ENCODE data around the gene CACNB4. TPM values are rescaled to one million over a fixed set of nuclear protein-coding genes. Genes with fewer than 3 reads are reported as not detected.

Gene CACNB4
- total and polyA plus RNA-seq, 9 of the 15 experiments (the other 6 are each of a cell fraction or from before 2014, with no cell fraction given): 0.01 to 0.20 (median 0.04) TPM; not detected in 1

- in situ Hi-C loops (cut with MboI) (no loop called here), intact Hi-C loops (cut with micrococcal nuclease) (no loop called here)
- WGBS (ENCODE audit: insufficient coverage, low coverage, missing lambda C conversion rate): under 1% methylated on average over 38 of the region's 38 CpGs
- Histone ChIP-seq H2AFZ (ENCODE audit: low read depth, low read length) (peak overlapping the region; percentile 84), H3K4me1 (replicated peaks in 1 of 2; ENCODE audit: control insufficient read depth in 2 of 2, insufficient read depth in 2 of 2, low read length in 2 of 2) (peaks cover 11 to 36% of the 10 kb centered on the region in 2 experiments), H4K20me1 (replicated peaks; ENCODE audit: control insufficient read depth, insufficient read depth, low read length) (peaks cover 12% of the 10 kb centered on the region), H3K9ac (ENCODE audit: insufficient read depth in 1 of 2, low read depth in 2 of 2, low read length in 2 of 2) (peak overlapping the region; percentile 91 to 95), H3K27ac (ENCODE audit: extremely low read depth, low read depth, low read length) (peak overlapping the region; percentile 75), H3K79me2 (ENCODE audit: control insufficient read depth, insufficient read depth, low read length) (peaks cover 56% of the 10 kb centered on the region), H3K36me3 (ENCODE audit: control insufficient read depth, insufficient read depth, low read length) (peaks cover 9% of the 10 kb centered on the region; the same call in 2 of the 3 replicates), H3K9me1 (ENCODE audit: control insufficient read depth, insufficient read depth, low read length) (peaks cover 5% of the 10 kb centered on the region), H3K9me3 (replicated peaks; ENCODE audit: control insufficient read depth, insufficient read depth, low read depth, low read length) (no peaks in the 10 kb centered on the region), H3K4me3 (peak overlapping the region; percentile 78), H3K27me3 (ENCODE audit: control insufficient read depth in 2 of 2, insufficient read depth in 2 of 2, low read length in 2 of 2) (no peaks in the 10 kb centered on the region), H3K4me2 (ENCODE audit: insufficient read depth, low read length) (peak overlapping the region; percentile 98)
- DNase-seq (ENCODE audit: extremely low read depth in 1 of 4, low spot score in 3 of 4): peak in 2 of 4 experiments; percentile 43 to 57
- no peak for FAIRE-seq
- ATAC-seq: peak; percentile 43
- BruUV-seq (replicated peaks): no TSS peak
- ChIA-PET POLR2A (interaction anchor here (0.6 to 4.1 kb wide), 7 partner anchors 10 to 174 kb away, joined by 3 to 34 read pairs (median 5); no protein-coding TSS in a partner anchor), CTCF (ENCODE audit: low intra/inter-chr PET ratio) (no interaction called here)
- TF ChIP-seq SMARCA5 (IDR thresholded peaks at IDR 0.05): peak; percentile 30; the same call in 1 of the 2 replicates
- TF ChIP-seq SMARCA4 (IDR thresholded peaks at IDR 0.05): 0 out of 2 replicates have a peak, but pooled peaks have one; percentile 13
- TF ChIP-seq ADNP (tag; IDR thresholded peaks at IDR 0.05): 0 out of 2 replicates have a peak, but pooled peaks have one; percentile 32
- TF ChIP-seq ATF6 (CRISPR knock-in tag; IDR thresholded peaks at IDR 0.05): 0 out of 2 replicates have a peak, but pooled peaks have one; percentile 13
- peak; percentile 13; the same call in 1 of the 2 replicates for TF ChIP-seq PHTF2 (CRISPR knock-in tag; IDR thresholded peaks at IDR 0.05)
- no peak for TF ChIP-seq ZNF165 (CRISPR knock-in tag; IDR thresholded peaks at IDR 0.05; ENCODE audit: borderline replicate concordance)
- TF ChIP-seq NFRKB (IDR thresholded peaks at IDR 0.05; ENCODE audit: low read depth): 0 out of 2 replicates have a peak, but pooled peaks have one; percentile 58
- peak in 1 of 2 experiments; percentile 80; a peak in 2 of 4 replicates for TF ChIP-seq KDM1A (IDR thresholded peaks at IDR 0.05)
- TF ChIP-seq RREB1 (CRISPR knock-in tag; IDR thresholded peaks at IDR 0.05): no peak
- 0 out of 2 replicates have a peak, but pooled peaks have one; percentile 32 for TF ChIP-seq RHOXF2B (CRISPR knock-in tag; conservative IDR thresholded peaks at IDR 0.05)
- TF ChIP-seq MLX (CRISPR knock-in tag; conservative IDR thresholded peaks at IDR 0.05): no peak
Observed at GRCh38 chr2:151827564-151828142, 271.2 kb downstream of the CACNB4 start.

All from K562 (cell line).